GM12878 (cell line): ENCODE data around the gene RTN4RL1. TPM values are rescaled to one million over a fixed set of nuclear protein-coding genes. Genes with fewer than 3 reads are reported as not detected.

ENCODE experiments used
- ATAC-seq: fragments of 200-7000 bp; cut with Tn5 transposase; 3 replicates; pipeline ENCODE4 v1.9.1; 2020; ENCODE audit warnings: mild to moderate bottlenecking, moderate library complexity
- BruUV-seq: library from RNA; stranded (reverse); fragments of 400-500 nt; replicated peaks from 2 replicates; lab custom pipeline; 2021; lab: Mats Ljungman, UMichigan
- CTCF ChIA-PET: fragments of 300-600 bp; sonication (Branson Sonifier 250); formaldehyde crosslinking; extraction: SDS; loops from one replicate; lab custom pipeline; 2021; ENCODE audit warnings: inconsistent platforms; lab: Yijun Ruan, JAX
- POLR2A ChIA-PET: fragments of 350-600 bp; formaldehyde crosslinking; extraction: SDS; loops from one replicate; lab custom pipeline; 2021; ENCODE audit warnings: inconsistent platforms; lab: Charles Lee
- RAD21 ChIA-PET: fragments of 300-600 bp; sonication (Branson Sonifier 250); formaldehyde crosslinking; loops from one replicate; lab custom pipeline; 2023; ENCODE audit warnings: antibody characterized with exemption; ENCODE audit not compliant: unreplicated experiment; lab: Charles Lee
- SMC1A ChIA-PET: fragments of 300-600 bp; sonication (Branson Sonifier 250); formaldehyde crosslinking; loops from one replicate; lab custom pipeline; 2023; ENCODE audit not compliant: unreplicated experiment, uncharacterized antibody; lab: Charles Lee
- DNase-seq: peaks from one replicate; pipeline ENCODE4 v3.0.0-alpha.2; 2011; ENCODE audit warnings: low read depth, low spot score
- FAIRE-seq: peaks from 3 replicates; lab custom pipeline; 2011; peaks lifted over from hg19 to GRCh38; lab: Jason Lieb, UNC
- H2AFZ ChIP-seq: 2 replicates; pipeline ENCODE4 v1.6.0; 2011; ENCODE audit warnings: low read depth, low read length, control low read depth; ENCODE audit not compliant: control insufficient read depth
- H3K27ac ChIP-seq: 2 replicates; pipeline ENCODE4 v1.5.1; 2011; ENCODE audit warnings: control low read depth; ENCODE audit not compliant: control insufficient read depth, insufficient read depth
- H3K27me3 ChIP-seq, 2 experiments: replicated peaks in 1 of 2; 2 replicates each; pipeline versions ENCODE4 v1.6.0 to v1.6.1; 2011; ENCODE audit warnings: low read length in 1 of 2; ENCODE audit not compliant: control insufficient read depth in 2 of 2, insufficient read depth in 2 of 2
- H3K36me3 ChIP-seq, 2 experiments: 2 replicates each; pipeline ENCODE4 v1.5.1; 2011; ENCODE audit warnings: low read length in 1 of 2; ENCODE audit not compliant: control insufficient read depth in 2 of 2, insufficient read depth in 2 of 2
- H3K4me1 ChIP-seq: 2 replicates; pipeline ENCODE4 v1.6.1; 2011; ENCODE audit warnings: mild to moderate bottlenecking, low read length, moderate library complexity, mixed read lengths; ENCODE audit not compliant: control insufficient read depth, insufficient read depth
- H3K4me2 ChIP-seq: 2 replicates; pipeline ENCODE4 v1.6.0; 2011; ENCODE audit warnings: control low read depth; ENCODE audit not compliant: control insufficient read depth, insufficient read depth
- H3K4me3 ChIP-seq: fragments of 200-600 bp; sonication (generic); 2 replicates; pipeline ENCODE4 v1.5.1; 2016
- H3K79me2 ChIP-seq: 2 replicates; pipeline ENCODE4 v1.6.0; 2011; ENCODE audit warnings: low read length; ENCODE audit not compliant: control insufficient read depth, insufficient read depth
- H3K9ac ChIP-seq: 2 replicates; pipeline ENCODE4 v1.8.0; 2011; ENCODE audit warnings: low read length, control low read depth, mixed read lengths; ENCODE audit not compliant: control insufficient read depth, insufficient read depth
- H3K9me3 ChIP-seq: replicated peaks from 3 replicates; pipeline ENCODE4 v1.5.1; 2011; ENCODE audit warnings: mild to moderate bottlenecking, low read length; ENCODE audit not compliant: control insufficient read depth, insufficient read depth
- H4K20me1 ChIP-seq: 2 replicates; pipeline ENCODE4 v1.6.0; 2011; ENCODE audit not compliant: control insufficient read depth, insufficient read depth
- CHD4 ChIP-seq: fragments of 200-600 bp; sonication (generic); IDR thresholded peaks from 2 replicates; pipeline ENCODE4 v1.6.1; 2016; ENCODE audit warnings: mild to moderate bottlenecking
- SIX5 ChIP-seq: IDR thresholded peaks from 2 replicates; pipeline ENCODE4 v1.6.1; 2011; ENCODE audit warnings: mild to moderate bottlenecking, low read depth, low read length, moderate library complexity; ENCODE audit not compliant: severe bottlenecking
- ZSCAN29 ChIP-seq: fragments of 450-650 bp; IDR thresholded peaks from 2 replicates; pipeline ENCODE4 v1.6.1; 2017; ENCODE audit warnings: mild to moderate bottlenecking, moderate library complexity
- WGBS: methylation state at CpG from one replicate; pipeline ENCODE4 v1.1.6; 2016; ENCODE audit warnings: low lambda C conversion rate; ENCODE audit not compliant: insufficient replicate concordance, insufficient coverage; ENCODE audit errors: missing lambda C conversion rate; 5-methylcytosine and 5-hydroxymethylcytosine counted together
- in situ Hi-C: fragments of 300-500 bp; cut with MboI; formaldehyde crosslinking; loops from 9 replicates; pipeline ENCODE4 v1.14.3; 2018; ENCODE audit warnings: mixed read lengths
- intact Hi-C: fragments of 100-400 bp; cut with micrococcal nuclease; formaldehyde crosslinking; loops from one replicate; pipeline ENCODE4 v1.14.2; 2022; ENCODE audit not compliant: unreplicated experiment
- microRNA counts: library from miRNA; unstranded; fragments of <30 nt; microRNA quantifications from one replicate; lab custom pipeline; 2016
- microRNA-seq: library from miRNA; unstranded; fragments of <30 nt; microRNA quantifications from one replicate; pipeline ENCODE4, GENCODE V29; 2018
- polyA plus RNA-seq, 11 experiments: library from polyadenylated mRNA; depleted of rRNA in 4 of 11; unstranded in 6 of 11; stranded (reverse) in 5 of 11; fragments of >200 nt; fragmentation: Nextera tagmentation in 4 of 11; fragmentation: Illumina TruSeq in 1 of 11; extraction: Ambion mirVana in 4 of 11; extraction: Trizol in 1 of 11; gene quantifications; 1 replicate in 1 of 11; 2 replicates in 10 of 11; pipeline versions ENCODE4 v1.2.1 to v1.2.3, GENCODE V29; 2011 to 2016; ENCODE audit warnings: inconsistent platforms in 2 of 11, missing spikeins in 2 of 11, low read depth in 1 of 11
- small RNA-seq: library from RNA; depleted of rRNA; stranded (forward); fragments of <200 nt; gene quantifications from one replicate; pipeline ENCODE3, GENCODE V24; 2014
- total RNA-seq, 4 experiments: library from RNA; depleted of rRNA in 3 of 4; stranded (reverse); fragments of >200 nt in 3 of 4; fragmentation: Illumina TruSeq in 1 of 4; extraction: Trizol in 1 of 4; gene quantifications; 2 replicates each; pipeline versions ENCODE4 v1.2.1 to v1.2.3, GENCODE V29; 2013 to 2021
- TF ChIP-seq, protein P1 (sequence below): IDR thresholded peaks from 2 replicates; pipeline ENCODE4 v1.6.1; 2012; ENCODE audit warnings: low read depth, low read length, improper control_type of control experiment

Gene RTN4RL1
- total and polyA plus RNA-seq, 10 of the 15 experiments (the other 5 are each of a cell fraction or from before 2014, with no cell fraction given) = 0.08 to 0.11 (median 0.10) TPM; not detected in 7

DNA sequence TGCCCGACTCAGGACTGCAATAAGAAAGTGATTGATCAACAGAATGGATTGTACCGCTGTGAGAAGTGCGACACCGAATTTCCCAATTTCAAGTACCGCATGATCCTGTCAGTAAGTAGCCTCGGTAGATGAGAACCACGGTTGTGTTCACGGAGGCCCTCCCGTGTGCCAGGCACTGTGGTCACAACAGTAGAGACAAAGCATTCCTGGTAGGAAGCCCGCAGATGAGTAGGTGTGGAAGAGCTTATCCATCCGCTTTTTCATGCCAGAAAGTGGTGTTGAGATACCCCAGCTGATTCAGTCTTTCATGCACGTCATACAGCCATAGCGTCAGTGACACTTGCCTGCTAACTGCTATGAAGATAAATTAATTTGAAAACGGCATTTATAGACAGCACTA lies 136.4 kb downstream of the RTN4RL1 start:
- TSS peak; percentile 14 for BruUV-seq
- Histone ChIP-seq H3K27ac (no peak overlapping the region), H3K27me3 (no peaks in the 10 kb centered on the region), H4K20me1 (no peaks in the 10 kb centered on the region), H3K36me3 (peaks cover 14 to 43% of the 10 kb centered on the region in 2 experiments), H3K4me2 (no peak overlapping the region), H3K4me3 (no peak overlapping the region), H3K9ac (no peak overlapping the region), H2AFZ (no peak overlapping the region), H3K9me3 (no peaks in the 10 kb centered on the region; the same call in 2 of the 3 replicates), H3K79me2 (no peaks in the 10 kb centered on the region), H3K4me1 (no peaks in the 10 kb centered on the region)
- intact Hi-C loops (no loop called here), in situ Hi-C loops (no loop called here)
- ATAC-seq (no peak), FAIRE-seq (no peak), DNase-seq (no peak)
- ChIA-PET POLR2A (interaction anchor here (0.5 to 0.7 kb wide), 3 partner anchors 51 to 378 kb away, joined by 3 to 5 read pairs (median 4); no protein-coding TSS in a partner anchor), SMC1A (no interaction called here), RAD21 (no interaction called here), CTCF (interaction anchor here (0.7 kb wide), 1 partner anchor 17 kb away, joined by 3 read pairs; no protein-coding TSS in a partner anchor)
- 95% methylated on average over 14 of the region's 14 CpGs for WGBS
- TF ChIP-seq ZSCAN29 = no peak
- TF ChIP-seq CHD4 = no peak
- TF ChIP-seq, protein P1, sequence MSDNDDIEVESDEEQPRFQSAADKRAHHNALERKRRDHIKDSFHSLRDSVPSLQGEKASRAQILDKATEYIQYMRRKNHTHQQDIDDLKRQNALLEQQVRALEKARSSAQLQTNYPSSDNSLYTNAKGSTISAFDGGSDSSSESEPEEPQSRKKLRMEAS = no peak
- TF ChIP-seq SIX5 = no peak

MicroRNAs within 50 kb of the gene (microRNA counts, 767-probe panel; counts per million panel counts)
- microRNA hsa-miR-132-3p (lab: Ali Mortazavi, UCI) (3,152 counts per million, percentile 89 among the panel's probes with 10 or more counts), microRNA hsa-miR-212-3p (lab: Ali Mortazavi, UCI) (1,705 counts per million, percentile 66 among the panel's probes with 10 or more counts)

Small RNA genes lying within 50 kb of the gene (microRNA-seq; reads per million reads assigned to microRNA genes)
- 891 reads per million, percentile 89 among the genes with 10 or more reads in this experiment for gene MIR132
- 71.0 reads per million, percentile 71 among the genes with 10 or more reads in this experiment for gene MIR212

Small RNA genes lying within 50 kb of the gene (small RNA-seq; reads per million reads assigned to genes)
- gene AC090617.9 (not detected), gene MIR132 (22.5 reads per million, percentile 97 among the genes with 10 or more reads in this experiment), gene MIR212 (34.8 reads per million, percentile 98 among the genes with 10 or more reads in this experiment), gene OVCA2 (not detected)

Other genes starting within 250 kb of the RTN4RL1 start
- 13.7 and 13.8 TPM in 2 replicates for gene SMYD4, start 195.4 kb downstream of the RTN4RL1 start, total RNA-seq (2014; rRNA removed)
- 13.6 and 13.7 TPM in 2 replicates for gene SMYD4, start 195.4 kb downstream of the RTN4RL1 start, total RNA-seq (2014; rRNA removed; fragmentation: Illumina TruSeq; extraction: Trizol)
- 15.6 and 15.8 TPM in 2 replicates for gene SMYD4, start 195.4 kb downstream of the RTN4RL1 start, total RNA-seq (2021)
- 12.5 and 15.1 TPM in 2 replicates for gene SMYD4, start 195.4 kb downstream of the RTN4RL1 start, polyA plus RNA-seq (2011; rRNA removed)
- 13.5 and 15.3 TPM in 2 replicates for gene SMYD4, start 195.4 kb downstream of the RTN4RL1 start, polyA plus RNA-seq (2014; fragmentation: Illumina TruSeq; extraction: Trizol)
- 1 to 10 TPM; 2.1 to 2.6 TPM for gene SMYD4, start 195.4 kb downstream of the RTN4RL1 start, polyA plus RNA-seq (2014; fragmentation: Nextera tagmentation; extraction: Ambion mirVana)
- 11.9 and 12.0 TPM in 2 replicates for gene SMYD4, start 195.4 kb downstream of the RTN4RL1 start, polyA plus RNA-seq (2014; rRNA removed)
- gene SMYD4, start 195.4 kb downstream of the RTN4RL1 start, polyA plus RNA-seq (2016; fragmentation: Nextera tagmentation; extraction: Ambion mirVana) = 10 to 100 TPM; 16.5 to 18.8 TPM
- 43.1 and 48.6 TPM in 2 replicates for gene RPA1, start 195.3 kb downstream of the RTN4RL1 start, total RNA-seq (2014; rRNA removed)
- 42.7 and 43.2 TPM in 2 replicates for gene RPA1, start 195.3 kb downstream of the RTN4RL1 start, total RNA-seq (2014; rRNA removed; fragmentation: Illumina TruSeq; extraction: Trizol)
- 187 and 198 TPM in 2 replicates for gene RPA1, start 195.3 kb downstream of the RTN4RL1 start, total RNA-seq (2021)
- 149 and 153 TPM in 2 replicates for gene RPA1, start 195.3 kb downstream of the RTN4RL1 start, polyA plus RNA-seq (2011; rRNA removed)
- gene RPA1, start 195.3 kb downstream of the RTN4RL1 start, polyA plus RNA-seq (2014; fragmentation: Illumina TruSeq; extraction: Trizol) = 75.9 and 92.3 TPM in 2 replicates
- gene RPA1, start 195.3 kb downstream of the RTN4RL1 start, polyA plus RNA-seq (2014; fragmentation: Nextera tagmentation; extraction: Ambion mirVana) = 10 to 100 TPM; 35.9 to 50.6 TPM
- gene RPA1, start 195.3 kb downstream of the RTN4RL1 start, polyA plus RNA-seq (2014; rRNA removed) = 66.5 and 69.0 TPM in 2 replicates
- gene RPA1, start 195.3 kb downstream of the RTN4RL1 start, polyA plus RNA-seq (2016; fragmentation: Nextera tagmentation; extraction: Ambion mirVana) = 100 to 1,000 TPM; 118 to 125 TPM
- 21.1 and 22.5 TPM in 2 replicates for gene DPH1, start 4.8 kb upstream of the RTN4RL1 start, total RNA-seq (2014; rRNA removed)
- 13.4 and 17.5 TPM in 2 replicates for gene DPH1, start 4.8 kb upstream of the RTN4RL1 start, total RNA-seq (2014; rRNA removed; fragmentation: Illumina TruSeq; extraction: Trizol)
- 20.2 and 21.3 TPM in 2 replicates for gene DPH1, start 4.8 kb upstream of the RTN4RL1 start, total RNA-seq (2021)
- 16.0 and 33.6 TPM in 2 replicates for gene DPH1, start 4.8 kb upstream of the RTN4RL1 start, polyA plus RNA-seq (2011; rRNA removed)
- gene DPH1, start 4.8 kb upstream of the RTN4RL1 start, polyA plus RNA-seq (2014; fragmentation: Illumina TruSeq; extraction: Trizol) = 7.1 and 16.0 TPM in 2 replicates
- gene DPH1, start 4.8 kb upstream of the RTN4RL1 start, polyA plus RNA-seq (2014; fragmentation: Nextera tagmentation; extraction: Ambion mirVana) = under 1 TPM; 0.29 to 0.95 TPM
- 22.2 and 24.4 TPM in 2 replicates for gene DPH1, start 4.8 kb upstream of the RTN4RL1 start, polyA plus RNA-seq (2014; rRNA removed)
- 10 to 100 TPM; 19.0 to 22.0 TPM for gene DPH1, start 4.8 kb upstream of the RTN4RL1 start, polyA plus RNA-seq (2016; fragmentation: Nextera tagmentation; extraction: Ambion mirVana)
- 57.5 and 58.6 TPM in 2 replicates for gene OVCA2, start 16.7 kb upstream of the RTN4RL1 start, total RNA-seq (2014; rRNA removed)
- gene OVCA2, start 16.7 kb upstream of the RTN4RL1 start, total RNA-seq (2014; rRNA removed; fragmentation: Illumina TruSeq; extraction: Trizol) = 25.5 and 29.1 TPM in 2 replicates
- 39.7 and 46.9 TPM in 2 replicates for gene OVCA2, start 16.7 kb upstream of the RTN4RL1 start, total RNA-seq (2021)
- gene OVCA2, start 16.7 kb upstream of the RTN4RL1 start, polyA plus RNA-seq (2011; rRNA removed) = 21.8 and 34.6 TPM in 2 replicates
- gene OVCA2, start 16.7 kb upstream of the RTN4RL1 start, polyA plus RNA-seq (2014; fragmentation: Illumina TruSeq; extraction: Trizol) = 24.8 and 32.5 TPM in 2 replicates
- 10 to 100 TPM in 1 of 2 experiments, 1 to 10 TPM in 1; 6.1 to 14.2 TPM for gene OVCA2, start 16.7 kb upstream of the RTN4RL1 start, polyA plus RNA-seq (2014; fragmentation: Nextera tagmentation; extraction: Ambion mirVana)
- 49.5 and 59.8 TPM in 2 replicates for gene OVCA2, start 16.7 kb upstream of the RTN4RL1 start, polyA plus RNA-seq (2014; rRNA removed)
- 10 to 100 TPM; 73.6 to 75.3 TPM for gene OVCA2, start 16.7 kb upstream of the RTN4RL1 start, polyA plus RNA-seq (2016; fragmentation: Nextera tagmentation; extraction: Ambion mirVana)
- gene HIC1, start 29.8 kb upstream of the RTN4RL1 start, total RNA-seq (2014; rRNA removed) = 30.8 and 40.8 TPM in 2 replicates
- gene HIC1, start 29.8 kb upstream of the RTN4RL1 start, total RNA-seq (2014; rRNA removed; fragmentation: Illumina TruSeq; extraction: Trizol) = 4.6 and 4.9 TPM in 2 replicates
- gene HIC1, start 29.8 kb upstream of the RTN4RL1 start, total RNA-seq (2021) = 55.4 and 61.1 TPM in 2 replicates
- gene HIC1, start 29.8 kb upstream of the RTN4RL1 start, polyA plus RNA-seq (2011; rRNA removed) = 4.2 and 10.5 TPM in 2 replicates
- gene HIC1, start 29.8 kb upstream of the RTN4RL1 start, polyA plus RNA-seq (2014; fragmentation: Illumina TruSeq; extraction: Trizol) = 0.81 and 1.8 TPM in 2 replicates
- under 1 TPM; 0.11 to 0.57 TPM for gene HIC1, start 29.8 kb upstream of the RTN4RL1 start, polyA plus RNA-seq (2014; fragmentation: Nextera tagmentation; extraction: Ambion mirVana)
- gene HIC1, start 29.8 kb upstream of the RTN4RL1 start, polyA plus RNA-seq (2014; rRNA removed) = 26.5 and 40.9 TPM in 2 replicates
- 1 to 10 TPM; 2.0 to 4.9 TPM for gene HIC1, start 29.8 kb upstream of the RTN4RL1 start, polyA plus RNA-seq (2016; fragmentation: Nextera tagmentation; extraction: Ambion mirVana)